PC-9 (cell line): ENCODE measurements around the gene NR2E3. TPM values are rescaled to one million over a fixed set of nuclear protein-coding genes. Genes with fewer than 3 reads are reported as not detected.

Source experiments
- BruUV-seq: library from RNA; stranded (reverse); fragments of 400-500 nt; replicated peaks from 2 replicates; lab custom pipeline; 2021; lab: Mats Ljungman, UMichigan
- CTCF ChIA-PET: fragments of 300-600 bp; sonication (Branson Sonifier 250); formaldehyde crosslinking; loops from one replicate; lab custom pipeline; 2022; ENCODE audit warnings: antibody characterized with exemption; lab: Charles Lee
- POLR2A ChIA-PET: fragments of 300-600 bp; sonication (Branson Sonifier 250); formaldehyde crosslinking; loops from one replicate; lab custom pipeline; 2022; ENCODE audit warnings: antibody characterized with exemption; ENCODE audit not compliant: unreplicated experiment; lab: Charles Lee
- DNase-seq, 2 experiments: peaks; one replicate each; pipeline versions ENCODE4 v3.0.0 to v3.0.0-alpha.2; 2015 to 2022; ENCODE audit warnings: mixed read lengths in 1 of 2
- H2AFZ ChIP-seq: fragments of 200-600 bp; sonication (generic); 2 replicates; pipeline ENCODE4 v1.8.1; 2017; ENCODE audit warnings: antibody characterized with exemption
- H3F3A ChIP-seq: fragments of 200-600 bp; sonication (generic); 2 replicates; pipeline ENCODE4 v1.8.1; 2017; ENCODE audit warnings: antibody characterized with exemption, mild to moderate bottlenecking, low read depth; ENCODE audit not compliant: insufficient read depth
- H3K27ac ChIP-seq: fragments of 200-600 bp; sonication (generic); 2 replicates; pipeline ENCODE4 v1.6.1; 2016; ENCODE audit warnings: mixed run types
- H3K27me3 ChIP-seq: fragments of 200-600 bp; sonication (generic); 2 replicates; pipeline ENCODE4 v1.6.1; 2016; ENCODE audit warnings: low read depth, mixed run types; ENCODE audit not compliant: insufficient read depth
- H3K36me3 ChIP-seq: fragments of 200-600 bp; sonication (generic); 2 replicates; pipeline ENCODE4 v1.6.1; 2016; ENCODE audit warnings: low read depth, mixed run types
- H3K4me1 ChIP-seq: fragments of 200-600 bp; sonication (generic); replicated peaks from 2 replicates; pipeline ENCODE4 v1.6.1; 2016; ENCODE audit warnings: mixed run types; ENCODE audit not compliant: insufficient read depth
- H3K4me2 ChIP-seq: fragments of 200-600 bp; sonication (generic); 2 replicates; pipeline ENCODE4 v1.6.1; 2017; ENCODE audit warnings: mixed run types
- H3K4me3 ChIP-seq: fragments of 200-600 bp; sonication (generic); 2 replicates; pipeline ENCODE4 v1.6.1; 2016; ENCODE audit warnings: mixed run types
- H3K79me2 ChIP-seq: fragments of 200-600 bp; sonication (generic); 2 replicates; pipeline ENCODE4 v1.6.1; 2017; ENCODE audit warnings: low read depth, mixed run types
- H3K9me2 ChIP-seq: fragments of 200-600 bp; sonication (generic); 2 replicates; pipeline ENCODE4 v1.8.1; 2017; ENCODE audit warnings: mild to moderate bottlenecking; ENCODE audit not compliant: insufficient read depth
- H3K9me3 ChIP-seq: fragments of 200-600 bp; sonication (generic); 2 replicates; pipeline ENCODE4 v1.8.1; 2016; ENCODE audit warnings: low read depth; ENCODE audit not compliant: insufficient read depth
- H4K20me1 ChIP-seq: fragments of 200-600 bp; sonication (generic); 2 replicates; pipeline ENCODE4 v1.8.1; 2017; ENCODE audit not compliant: insufficient read depth
- EZH2 ChIP-seq: fragments of 200-600 bp; sonication (generic); IDR thresholded peaks from 2 replicates; pipeline ENCODE4 v1.8.0; 2017; ENCODE audit warnings: antibody characterized with exemption, low read depth
- intact Hi-C: fragments of 100-400 bp; cut with micrococcal nuclease; formaldehyde crosslinking; loops from one replicate; pipeline ENCODE4 v1.10.0; 2022; ENCODE audit not compliant: unreplicated experiment
- total RNA-seq: library from RNA; stranded (reverse); gene quantifications from 2 replicates; pipeline ENCODE4 v1.2.3, GENCODE V29; 2021
- TF ChIP-seq, protein P1 (sequence below): fragments of 200-600 bp; sonication (generic); conservative IDR thresholded peaks from 2 replicates; pipeline ENCODE4 v1.6.1; 2017; ENCODE audit warnings: mixed run types, antibody characterized with exemption, mild to moderate bottlenecking, moderate library complexity

Gene NR2E3
- total RNA-seq, 1 experiment from 2014 or later, result 1.5 TPM

- peak; percentile 79 to 88 for DNase-seq
- Histone ChIP-seq H3K9me3 (no peaks in the 10 kb centered on the region), H2AFZ (no peak overlapping the region), H3K79me2 (no peaks in the 10 kb centered on the region), H3K4me1 (peaks cover 46% of the 10 kb centered on the region), H3K4me3 (no peak overlapping the region), H3K4me2 (peak overlapping the region; percentile 68), H3F3A (peaks cover 23% of the 10 kb centered on the region), H3K27ac (peak overlapping the region; percentile 95), H3K36me3 (no peaks in the 10 kb centered on the region), H3K27me3 (no peaks in the 10 kb centered on the region), H4K20me1 (no peaks in the 10 kb centered on the region), H3K9me2 (no peaks in the 10 kb centered on the region)
- intact Hi-C loops, result loop anchor here (2.0 kb wide), 2 partner anchors 43 to 495 kb away; no protein-coding TSS in a partner anchor
- no peak for TF ChIP-seq EZH2
- TF ChIP-seq, protein P1, sequence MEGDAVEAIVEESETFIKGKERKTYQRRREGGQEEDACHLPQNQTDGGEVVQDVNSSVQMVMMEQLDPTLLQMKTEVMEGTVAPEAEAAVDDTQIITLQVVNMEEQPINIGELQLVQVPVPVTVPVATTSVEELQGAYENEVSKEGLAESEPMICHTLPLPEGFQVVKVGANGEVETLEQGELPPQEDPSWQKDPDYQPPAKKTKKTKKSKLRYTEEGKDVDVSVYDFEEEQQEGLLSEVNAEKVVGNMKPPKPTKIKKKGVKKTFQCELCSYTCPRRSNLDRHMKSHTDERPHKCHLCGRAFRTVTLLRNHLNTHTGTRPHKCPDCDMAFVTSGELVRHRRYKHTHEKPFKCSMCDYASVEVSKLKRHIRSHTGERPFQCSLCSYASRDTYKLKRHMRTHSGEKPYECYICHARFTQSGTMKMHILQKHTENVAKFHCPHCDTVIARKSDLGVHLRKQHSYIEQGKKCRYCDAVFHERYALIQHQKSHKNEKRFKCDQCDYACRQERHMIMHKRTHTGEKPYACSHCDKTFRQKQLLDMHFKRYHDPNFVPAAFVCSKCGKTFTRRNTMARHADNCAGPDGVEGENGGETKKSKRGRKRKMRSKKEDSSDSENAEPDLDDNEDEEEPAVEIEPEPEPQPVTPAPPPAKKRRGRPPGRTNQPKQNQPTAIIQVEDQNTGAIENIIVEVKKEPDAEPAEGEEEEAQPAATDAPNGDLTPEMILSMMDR, result no peak
- POLR2A ChIA-PET, result interaction anchor here (0.5 to 0.7 kb wide), 6 partner anchors 9 to 379 kb away, joined by 3 to 18 read pairs (median 4); no protein-coding TSS in a partner anchor
- CTCF ChIA-PET, result interaction anchor here (0.5 to 1.0 kb wide), 4 partner anchors 9 to 46 kb away, joined by 3 to 13 read pairs (median 8); no protein-coding TSS in a partner anchor
- BruUV-seq, result no TSS peak
Observed at GRCh38 chr15:71790081-71790480, 20.3 kb upstream of the NR2E3 start.

DNA sequence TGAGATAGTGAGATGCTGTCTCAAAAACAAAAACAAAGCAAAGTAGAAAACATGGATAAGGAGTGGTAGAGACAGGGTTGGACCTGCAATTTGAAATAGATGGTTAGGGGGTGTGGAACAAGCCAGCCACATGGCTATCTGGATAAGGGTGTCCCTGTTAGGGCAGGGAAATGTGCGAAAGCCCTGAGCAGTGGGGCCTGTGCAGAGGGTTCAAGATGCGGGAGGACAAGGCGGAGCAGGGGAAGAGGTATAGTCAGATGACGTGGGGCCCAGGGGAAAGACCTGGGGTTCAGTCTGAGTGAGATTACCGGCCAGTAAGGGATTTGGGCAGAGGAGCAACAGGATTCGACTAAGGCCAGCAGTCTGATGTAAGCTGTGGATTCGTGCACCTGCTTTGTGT, 18.4 kb upstream of the NR2E3 start:
- H3K27ac ChIP-seq, result peak overlapping the region; percentile 95
- CTCF ChIA-PET, result interaction anchor here (1.0 kb wide), 1 partner anchor 259 kb away, joined by 4 read pairs; no protein-coding TSS in a partner anchor
- intact Hi-C loops, result loop anchor here (2.0 kb wide), 2 partner anchors 45 to 497 kb away; no protein-coding TSS in a partner anchor
- no peak overlapping the region for H3K4me3 ChIP-seq
- no peaks in the 10 kb centered on the region for H4K20me1 ChIP-seq
- no peak overlapping the region for H2AFZ ChIP-seq
- no peaks in the 10 kb centered on the region for H3K79me2 ChIP-seq
- no peaks in the 10 kb centered on the region for H3K9me2 ChIP-seq
- DNase-seq, result no peak
- H3K4me1 ChIP-seq, result peaks cover 46% of the 10 kb centered on the region
- H3K27me3 ChIP-seq, result no peaks in the 10 kb centered on the region
- POLR2A ChIA-PET, result interaction anchor here (0.6 kb wide), 1 partner anchor 44 kb away, joined by 3 read pairs; no protein-coding TSS in a partner anchor
- peaks cover 23% of the 10 kb centered on the region for H3F3A ChIP-seq
- no peaks in the 10 kb centered on the region for H3K36me3 ChIP-seq
- TF ChIP-seq, protein P1, result no peak
- no peak for TF ChIP-seq EZH2
- H3K4me2 ChIP-seq, result peak overlapping the region; percentile 56
- H3K9me3 ChIP-seq, result no peaks in the 10 kb centered on the region
- BruUV-seq, result no TSS peak

DNA sequence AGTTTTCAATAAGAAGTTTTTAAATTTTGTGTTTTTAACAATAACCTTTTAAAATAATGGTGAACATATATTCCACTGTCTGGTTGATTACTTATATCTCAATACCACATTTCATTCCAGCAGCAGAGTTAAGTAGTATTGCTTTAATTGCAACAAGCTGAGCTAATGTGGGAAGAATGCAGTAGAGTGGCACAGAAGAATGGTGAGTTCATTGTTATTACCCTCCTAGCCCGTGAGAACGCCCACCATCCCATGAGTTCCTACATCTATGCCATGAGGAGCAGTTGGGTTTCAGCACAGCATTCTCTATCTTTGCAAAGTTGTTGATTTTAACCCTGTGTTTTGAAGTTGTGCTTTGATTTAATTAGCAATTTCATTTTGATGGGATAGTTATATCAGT, 17.8 kb upstream of the NR2E3 start:
- intact Hi-C loops, result no loop called here
- peak overlapping the region; percentile 95 for H3K27ac ChIP-seq
- ChIA-PET CTCF (interaction anchor here (1.0 kb wide), 1 partner anchor 259 kb away, joined by 4 read pairs; no protein-coding TSS in a partner anchor), POLR2A (interaction anchor here (0.6 kb wide), 1 partner anchor 44 kb away, joined by 3 read pairs; no protein-coding TSS in a partner anchor)
- H3K9me2 ChIP-seq, result no peaks in the 10 kb centered on the region
- TF ChIP-seq, protein P1, result no peak
- TF ChIP-seq EZH2, result no peak
- no peaks in the 10 kb centered on the region for H3K27me3 ChIP-seq
- no peaks in the 10 kb centered on the region for H3K36me3 ChIP-seq
- no peak overlapping the region for H3K4me3 ChIP-seq
- H3K4me1 ChIP-seq, result peaks cover 46% of the 10 kb centered on the region
- no peaks in the 10 kb centered on the region for H3K9me3 ChIP-seq
- no TSS peak for BruUV-seq
- no peaks in the 10 kb centered on the region for H4K20me1 ChIP-seq
- no peak overlapping the region for H2AFZ ChIP-seq
- H3K79me2 ChIP-seq, result no peaks in the 10 kb centered on the region
- H3F3A ChIP-seq, result peaks cover 23% of the 10 kb centered on the region
- peak; percentile 48 to 82 for DNase-seq
- peak overlapping the region; percentile 56 for H3K4me2 ChIP-seq
